GM12891 (cell line): Measurements from ENCODE around the gene HAPLN2.

ENCODE experiments used
- PAX5 ChIP-seq: IDR thresholded peaks from 2 replicates; pipeline ENCODE4 v1.6.1; 2011; ENCODE audit warnings: low read length, moderate library complexity, mild to moderate bottlenecking; ENCODE audit not compliant: insufficient read depth, severe bottlenecking
- POLR2A ChIP-seq: IDR thresholded peaks from 2 replicates; pipeline ENCODE4 v1.6.1; 2011; ENCODE audit warnings: low read depth, low read length, control low read depth
- TAF1 ChIP-seq: IDR thresholded peaks from 2 replicates; pipeline ENCODE4 v1.6.1; 2011; ENCODE audit warnings: low read depth, low read length, control low read depth

- TF ChIP-seq PAX5 (no peak), TAF1 (no peak), POLR2A (no peak)
These were observed 21.1 kb upstream of the HAPLN2 start for GRCh38 chr1:156598125-156598524.
